Measurements from ENCODE around the gene SPRR1A.

Gene SPRR1A

GRCh38 chr1:152951711-152952110, 32.2 kb upstream of the SPRR1A start:
- TF ChIP-seq, protein P1, sequence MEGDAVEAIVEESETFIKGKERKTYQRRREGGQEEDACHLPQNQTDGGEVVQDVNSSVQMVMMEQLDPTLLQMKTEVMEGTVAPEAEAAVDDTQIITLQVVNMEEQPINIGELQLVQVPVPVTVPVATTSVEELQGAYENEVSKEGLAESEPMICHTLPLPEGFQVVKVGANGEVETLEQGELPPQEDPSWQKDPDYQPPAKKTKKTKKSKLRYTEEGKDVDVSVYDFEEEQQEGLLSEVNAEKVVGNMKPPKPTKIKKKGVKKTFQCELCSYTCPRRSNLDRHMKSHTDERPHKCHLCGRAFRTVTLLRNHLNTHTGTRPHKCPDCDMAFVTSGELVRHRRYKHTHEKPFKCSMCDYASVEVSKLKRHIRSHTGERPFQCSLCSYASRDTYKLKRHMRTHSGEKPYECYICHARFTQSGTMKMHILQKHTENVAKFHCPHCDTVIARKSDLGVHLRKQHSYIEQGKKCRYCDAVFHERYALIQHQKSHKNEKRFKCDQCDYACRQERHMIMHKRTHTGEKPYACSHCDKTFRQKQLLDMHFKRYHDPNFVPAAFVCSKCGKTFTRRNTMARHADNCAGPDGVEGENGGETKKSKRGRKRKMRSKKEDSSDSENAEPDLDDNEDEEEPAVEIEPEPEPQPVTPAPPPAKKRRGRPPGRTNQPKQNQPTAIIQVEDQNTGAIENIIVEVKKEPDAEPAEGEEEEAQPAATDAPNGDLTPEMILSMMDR (IDR thresholded peaks at IDR 0.05; ENCODE audit: low read depth, low read length, missing control alignments), result no peak
- DNase-seq (ENCODE audit: extremely low read depth, low read depth), result no peak

DNA sequence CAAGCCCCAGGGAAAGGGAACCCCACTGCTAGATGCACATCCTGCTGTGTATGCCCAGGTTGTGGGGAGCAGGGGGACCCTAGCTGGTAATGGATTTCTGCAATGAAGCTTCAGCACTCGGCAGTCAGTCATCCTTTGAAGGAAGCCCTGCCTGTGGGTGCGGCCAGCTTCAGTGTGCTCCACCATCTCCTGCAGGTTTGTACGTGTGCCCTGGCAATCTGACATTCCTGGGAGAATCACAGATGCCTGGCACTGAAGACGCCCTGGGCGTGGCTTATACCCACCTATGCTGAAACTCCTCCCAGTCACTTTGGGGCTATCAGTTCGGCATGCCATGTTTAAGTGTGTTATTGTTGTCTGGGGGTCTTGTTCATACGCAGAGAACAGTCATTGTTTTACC, 30.1 kb upstream of the SPRR1A start:
- no peak for DNase-seq (ENCODE audit: extremely low read depth, low read depth)
- TF ChIP-seq, protein P1 (IDR thresholded peaks at IDR 0.05; ENCODE audit: low read depth, low read length, missing control alignments), result no peak
- H3K4me3 ChIP-seq (replicated peaks; ENCODE audit: low read depth, low read length), result no peak overlapping the region

More at GRCh38 chr1:152951711-152952110, 32.2 kb upstream of the SPRR1A start:
- H3K4me3 ChIP-seq (replicated peaks; ENCODE audit: low read depth, low read length), result no peak overlapping the region

GRCh38 chr1:152954436-152954835, 29.4 kb upstream of the SPRR1A start:
- no peak for DNase-seq (ENCODE audit: extremely low read depth, low read depth)
- H3K4me3 ChIP-seq (replicated peaks; ENCODE audit: low read depth, low read length), result no peak overlapping the region
- TF ChIP-seq, protein P1 (IDR thresholded peaks at IDR 0.05; ENCODE audit: low read depth, low read length, missing control alignments), result no peak

DNA sequence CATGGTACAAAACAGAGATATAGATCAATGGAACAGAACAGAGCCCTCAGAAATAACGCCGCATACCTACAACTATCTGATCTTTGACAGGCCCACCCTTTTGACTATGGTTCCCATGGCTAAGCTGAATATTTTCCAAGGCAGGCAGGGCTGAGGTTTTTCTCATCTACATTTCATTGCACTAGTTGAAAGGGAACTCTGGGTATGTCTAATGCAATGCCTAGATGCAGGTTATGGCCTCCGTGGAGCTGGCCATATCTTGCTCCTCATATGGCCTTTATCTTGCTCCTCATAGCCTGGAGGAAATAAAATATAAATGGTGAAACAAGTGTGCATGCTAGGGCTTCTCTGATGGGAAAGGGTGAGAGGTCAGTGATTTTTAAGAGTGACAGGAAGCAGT, 26.3 kb upstream of the SPRR1A start:
- H3K4me3 ChIP-seq (replicated peaks; ENCODE audit: low read depth, low read length), result no peak overlapping the region
- TF ChIP-seq, protein P1 (IDR thresholded peaks at IDR 0.05; ENCODE audit: low read depth, low read length, missing control alignments), result no peak
- DNase-seq (ENCODE audit: extremely low read depth, low read depth), result no peak

DNA sequence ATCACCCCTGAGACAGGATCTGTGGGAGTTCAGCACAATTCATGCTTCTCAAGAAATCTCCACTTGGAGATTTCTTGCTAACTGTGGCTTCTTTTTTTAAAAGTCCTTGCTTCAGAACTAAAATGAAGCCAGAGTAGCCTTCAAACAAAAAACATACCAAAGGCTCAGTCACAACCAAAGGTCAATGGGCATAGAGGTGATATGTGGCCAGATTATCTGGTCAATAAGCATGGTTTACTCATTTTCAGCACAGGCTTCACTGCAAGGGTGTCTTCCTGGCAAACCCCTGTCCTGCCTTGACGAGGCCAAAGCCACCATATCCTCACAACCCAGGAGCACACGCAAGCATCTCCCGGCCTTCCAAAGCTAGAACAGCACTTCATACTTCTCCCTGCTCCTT, 24.6 kb upstream of the SPRR1A start:
- H3K4me3 ChIP-seq (replicated peaks; ENCODE audit: low read depth, low read length), result no peak overlapping the region
- TF ChIP-seq, protein P1 (IDR thresholded peaks at IDR 0.05; ENCODE audit: low read depth, low read length, missing control alignments), result no peak
- no peak for DNase-seq (ENCODE audit: extremely low read depth, low read depth)

DNA sequence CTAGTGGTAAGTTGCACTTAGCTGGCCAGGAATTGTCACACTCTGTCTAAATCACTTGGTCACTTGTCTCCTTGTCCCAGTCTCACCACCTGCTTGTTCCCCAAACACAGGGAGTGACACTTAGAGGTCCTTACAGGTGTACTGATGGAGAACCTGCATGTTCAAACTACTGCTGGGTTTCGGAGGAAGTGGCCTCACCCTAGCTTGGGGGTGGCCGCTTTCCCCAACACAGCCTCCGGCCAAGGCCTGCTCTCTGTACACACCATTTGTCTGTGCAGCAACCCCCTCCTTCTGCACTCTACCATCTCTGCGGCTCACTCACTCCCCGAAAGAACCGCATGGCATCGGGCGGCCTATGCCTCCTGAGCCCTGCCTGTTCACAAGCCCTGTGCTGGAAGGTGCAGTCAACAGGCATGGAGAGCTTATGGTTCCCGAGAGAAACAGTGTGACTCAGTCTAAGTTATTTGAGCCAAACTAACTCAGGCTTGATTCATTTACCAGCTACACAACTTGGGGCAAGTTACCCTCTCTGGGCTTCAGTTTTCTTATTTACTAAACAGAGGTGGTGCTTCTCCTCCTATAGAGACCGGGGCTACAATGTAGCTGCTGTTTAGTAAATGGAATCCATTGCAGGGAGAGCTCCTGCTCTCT, 24.0 kb upstream of the SPRR1A start:
- TF ChIP-seq, protein P1 (IDR thresholded peaks at IDR 0.05; ENCODE audit: low read depth, low read length, missing control alignments), result no peak
- no peak overlapping the region for H3K4me3 ChIP-seq (replicated peaks; ENCODE audit: low read depth, low read length)
- DNase-seq (ENCODE audit: extremely low read depth, low read depth), result no peak

All from HFF-Myc (cell line).